ENCODE results near the gene CDHR4.
"Not testable (repeated sequence)": the region's sequence is repeated elsewhere in the genome, so short reads cannot be mapped to it uniquely, and the experiment has no call there.

CDHR4 gene

DNA sequence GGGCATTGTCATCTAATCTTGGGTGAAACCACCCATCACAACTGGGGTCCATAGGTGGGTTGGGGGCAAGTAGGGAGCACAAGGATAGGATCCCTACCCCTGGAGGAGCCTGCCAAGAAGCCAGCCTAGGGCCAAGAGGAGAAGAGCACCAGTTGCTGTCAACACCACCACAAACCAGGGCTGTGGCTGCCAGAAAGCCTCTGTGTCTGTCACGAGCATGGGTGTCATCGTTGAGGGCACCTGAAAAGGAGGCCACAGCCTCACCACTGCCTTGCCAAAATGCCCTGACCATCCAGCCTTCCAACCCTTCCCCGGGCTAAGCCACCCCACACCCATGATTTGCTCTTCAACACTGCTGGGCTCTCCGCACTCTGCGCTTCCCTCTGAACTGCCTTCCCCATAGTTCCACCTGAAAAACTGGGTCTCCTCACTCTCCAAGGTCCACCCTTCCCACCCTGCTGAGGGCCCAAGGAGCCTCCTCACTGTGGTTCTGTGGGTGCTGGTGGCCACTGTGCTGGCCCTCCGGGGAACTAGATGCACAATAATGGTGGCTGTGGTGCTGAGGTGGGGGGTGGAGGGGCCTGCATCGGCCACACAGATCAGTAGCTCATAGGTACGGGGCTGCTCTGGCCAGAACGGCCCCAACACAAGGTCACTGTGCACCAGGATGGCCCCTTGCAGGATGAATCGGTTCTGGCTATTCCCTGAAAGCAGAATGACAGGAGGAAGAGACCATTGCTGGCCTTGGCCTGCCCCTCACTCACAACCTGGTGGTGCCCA is 7.1 kb downstream of the CDHR4 start:
- Histone ChIP-seq H3K9me3 (ENCODE audit: control insufficient read depth, insufficient read depth, low read length) (no peaks in the 10 kb centered on the region), H3K9ac (ENCODE audit: low read depth, low read length) (no peak overlapping the region), H3K36me3 (ENCODE audit: insufficient read depth, low read length) (no peaks in the 10 kb centered on the region), H3K4me1 (ENCODE audit: insufficient read depth, low read length) (peaks cover 9% of the 10 kb centered on the region)

DNA sequence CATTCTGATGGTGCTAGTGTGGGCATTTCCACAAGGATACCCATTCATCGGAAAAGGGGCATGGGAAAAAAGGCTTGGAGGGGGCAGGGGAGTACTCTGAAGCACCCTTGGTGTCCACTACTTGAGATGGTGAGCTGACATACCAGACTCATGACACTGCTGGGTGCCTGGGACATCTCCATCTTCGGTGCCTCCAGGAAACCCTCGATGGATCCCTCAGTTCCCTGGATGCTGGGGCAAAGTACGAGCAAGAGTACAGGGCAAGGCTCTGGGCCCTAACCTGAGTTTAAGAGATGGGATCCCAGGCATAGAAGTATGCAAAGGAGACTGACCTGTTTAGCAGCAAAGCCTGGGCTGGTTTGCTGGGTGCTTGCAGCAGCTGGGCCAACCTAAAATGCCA is 8.1 kb downstream of the CDHR4 start:
- no peak overlapping the region for H3K9ac ChIP-seq (ENCODE audit: low read depth, low read length)
- no peaks in the 10 kb centered on the region for H3K36me3 ChIP-seq (ENCODE audit: insufficient read depth, low read length)
- H3K9me3 ChIP-seq (ENCODE audit: control insufficient read depth, insufficient read depth, low read length): no peaks in the 10 kb centered on the region
- peaks cover 9% of the 10 kb centered on the region for H3K4me1 ChIP-seq (ENCODE audit: insufficient read depth, low read length)

DNA sequence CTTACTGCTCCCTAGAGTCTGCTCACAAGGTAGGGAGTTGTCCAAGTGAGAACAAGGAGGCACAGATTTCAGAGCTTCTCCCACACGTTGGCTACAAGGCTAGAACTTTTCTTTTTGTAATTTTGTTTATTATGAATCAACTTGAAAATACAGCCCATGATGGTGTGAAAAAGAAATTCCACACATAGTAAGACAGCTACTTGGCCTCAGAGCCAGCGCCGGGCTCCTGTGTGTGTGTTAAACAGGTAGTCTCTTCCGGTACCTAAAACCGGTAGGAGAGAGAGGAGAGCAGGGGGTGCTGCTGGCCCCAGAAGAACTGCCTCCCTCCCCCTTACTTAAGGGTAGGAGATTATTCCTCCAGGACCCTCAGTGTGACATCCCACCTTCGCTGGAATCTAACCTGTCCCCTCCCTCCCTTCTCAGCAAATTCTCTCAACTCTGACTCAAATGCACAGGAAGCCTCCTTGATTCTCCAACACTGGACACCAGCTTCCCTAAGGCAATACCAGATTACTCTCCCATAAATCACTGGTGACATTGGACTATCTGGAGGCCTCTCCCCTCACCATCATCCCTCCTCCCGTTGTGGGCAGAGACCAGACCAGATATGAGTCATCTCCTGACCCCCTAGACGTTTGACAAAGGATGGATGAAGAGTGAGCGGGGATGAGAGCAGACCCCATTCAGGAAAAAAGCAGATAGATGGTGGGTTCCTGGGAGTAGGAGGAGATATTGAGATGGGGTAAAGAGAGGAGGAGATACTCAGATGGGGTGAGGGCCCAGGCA is 8.9 kb downstream of the CDHR4 start:
- peaks cover 9% of the 10 kb centered on the region for H3K4me1 ChIP-seq (ENCODE audit: insufficient read depth, low read length)
- no peaks in the 10 kb centered on the region for H3K36me3 ChIP-seq (ENCODE audit: insufficient read depth, low read length)
- H3K9ac ChIP-seq (ENCODE audit: low read depth, low read length): no peak overlapping the region
- no peaks in the 10 kb centered on the region for H3K9me3 ChIP-seq (ENCODE audit: control insufficient read depth, insufficient read depth, low read length)

DNA sequence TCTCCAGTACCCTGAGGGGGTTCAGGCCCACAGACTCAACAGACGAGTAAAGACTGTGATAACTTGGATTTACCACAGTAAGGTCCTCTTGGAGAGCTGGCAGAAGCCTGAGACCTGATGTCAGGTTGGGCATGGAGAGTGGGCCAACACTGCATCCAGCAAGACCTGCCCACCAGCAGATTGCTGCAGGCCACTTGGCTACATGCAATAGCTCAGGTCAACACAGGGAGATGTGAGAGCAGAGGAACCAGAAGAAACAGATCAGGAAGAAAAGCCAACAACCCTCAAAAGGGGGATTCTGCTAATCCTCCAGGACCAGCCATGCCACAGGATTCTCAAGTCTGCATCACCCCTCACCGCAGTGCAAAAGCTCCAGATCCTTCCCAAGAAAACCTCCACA is 11.6 kb downstream of the CDHR4 start:
- no peaks in the 10 kb centered on the region for H3K9me3 ChIP-seq (ENCODE audit: control insufficient read depth, insufficient read depth, low read length)
- H3K36me3 ChIP-seq (ENCODE audit: insufficient read depth, low read length): no peaks in the 10 kb centered on the region; the same call in 1 of the 2 replicates
- no peak overlapping the region for H3K9ac ChIP-seq (ENCODE audit: low read depth, low read length)
- peaks cover 9% of the 10 kb centered on the region for H3K4me1 ChIP-seq (ENCODE audit: insufficient read depth, low read length)

DNA sequence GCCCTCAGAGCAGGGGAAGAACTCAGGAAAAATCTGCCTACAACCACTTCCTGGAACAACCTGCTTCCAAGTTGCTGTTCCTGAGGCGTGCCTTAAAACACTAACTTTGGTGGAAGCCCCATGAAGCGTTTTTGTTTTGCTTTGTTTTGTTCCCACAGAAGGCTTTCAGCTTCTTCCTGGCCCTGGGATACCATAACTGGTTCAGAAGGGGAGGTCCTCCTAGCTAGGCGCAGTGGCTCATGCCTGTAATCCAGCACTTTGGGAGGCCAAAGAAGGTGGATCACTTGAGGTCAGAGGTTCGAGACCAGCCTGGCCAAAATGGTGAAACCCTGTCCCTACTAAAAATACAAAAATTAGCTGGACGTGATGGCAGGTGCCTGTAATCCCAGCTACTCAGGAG is 12.1 kb downstream of the CDHR4 start:
- peaks cover 9% of the 10 kb centered on the region for H3K4me1 ChIP-seq (ENCODE audit: insufficient read depth, low read length)
- no peaks in the 10 kb centered on the region for H3K9me3 ChIP-seq (ENCODE audit: control insufficient read depth, insufficient read depth, low read length)
- no peak overlapping the region for H3K9ac ChIP-seq (ENCODE audit: low read depth, low read length)
- H3K36me3 ChIP-seq (ENCODE audit: insufficient read depth, low read length): no peaks in the 10 kb centered on the region; the same call in 1 of the 2 replicates

DNA sequence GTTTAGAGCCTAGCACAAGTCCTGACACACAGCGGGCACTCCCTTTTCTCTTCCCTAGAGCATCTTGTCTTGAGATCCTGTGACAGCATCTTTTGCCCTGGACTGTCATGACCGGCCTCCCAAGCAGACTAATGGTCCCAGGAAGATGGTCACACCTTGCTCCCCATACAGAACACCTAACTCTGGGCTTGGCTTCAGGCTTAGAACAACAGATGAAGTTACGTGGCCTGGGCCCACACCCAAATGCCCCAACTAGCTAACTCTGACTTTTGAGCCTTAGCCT is 12.6 kb downstream of the CDHR4 start:
- Histone ChIP-seq H3K36me3 (ENCODE audit: insufficient read depth, low read length) (no peaks in the 10 kb centered on the region; the same call in 1 of the 2 replicates), H3K4me1 (ENCODE audit: insufficient read depth, low read length) (peaks cover 9% of the 10 kb centered on the region), H3K9me3 (ENCODE audit: control insufficient read depth, insufficient read depth, low read length) (no peaks in the 10 kb centered on the region), H3K9ac (ENCODE audit: low read depth, low read length) (peak overlapping the region; percentile 67; the same call in 1 of the 2 replicates)

DNA sequence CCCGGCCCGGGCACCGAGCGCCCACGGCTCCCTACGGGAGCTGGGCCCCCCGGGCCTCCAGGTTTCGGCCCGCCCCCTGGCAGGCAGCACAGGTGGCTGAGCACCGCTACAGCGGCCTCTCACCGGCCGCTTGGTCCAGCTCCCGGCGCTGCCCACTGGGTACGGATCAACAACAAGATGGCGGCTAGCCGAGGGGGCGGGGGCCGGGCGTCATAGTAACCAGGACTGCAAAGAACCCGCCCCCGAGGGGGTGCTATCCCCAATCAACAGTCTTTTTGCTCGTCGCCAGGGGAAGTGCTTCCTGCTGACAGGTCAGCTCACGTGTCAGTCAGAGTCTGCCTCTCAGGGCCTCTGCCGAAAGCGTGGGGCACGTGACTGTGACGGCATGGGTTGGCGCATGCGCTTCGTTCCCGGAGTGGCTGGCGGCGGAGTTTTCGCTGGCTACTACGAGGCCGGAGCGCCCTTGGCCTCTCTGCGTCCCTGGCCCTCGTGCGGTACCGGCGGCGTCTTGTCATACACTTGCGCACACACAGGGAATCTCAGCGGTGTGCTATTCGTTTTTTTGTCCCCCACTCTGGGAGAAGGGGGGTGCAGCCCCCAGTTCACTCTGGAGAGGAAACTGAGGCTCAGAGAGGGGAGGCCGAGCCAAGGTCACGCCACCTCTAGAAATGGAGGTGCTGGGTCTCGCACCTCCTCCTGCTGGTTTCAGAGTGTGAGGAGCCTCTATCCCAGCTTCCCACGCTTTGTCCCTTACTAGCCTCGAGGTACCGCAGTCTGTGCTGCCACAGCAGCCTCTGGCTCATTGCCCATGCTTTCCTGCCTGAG is 13.1 kb downstream of the CDHR4 start, which contains the start of gene IP6K1:
Gene IP6K1, minus strand, starts transcription at position 186 of the 825 bp plus-strand sequence. CDS start 38,502 bp downstream, outside the sequence.
- H3K9ac ChIP-seq (ENCODE audit: low read depth, low read length): peak within 1 kb of the TSS; percentile 92
- peaks cover 9% of the 10 kb centered on the region for H3K4me1 ChIP-seq (ENCODE audit: insufficient read depth, low read length)
- peaks cover under 1% of the 10 kb centered on the region; the same call in 1 of the 2 replicates for H3K36me3 ChIP-seq (ENCODE audit: insufficient read depth, low read length)
- no peaks in the 10 kb centered on the region for H3K9me3 ChIP-seq (ENCODE audit: control insufficient read depth, insufficient read depth, low read length)

DNA sequence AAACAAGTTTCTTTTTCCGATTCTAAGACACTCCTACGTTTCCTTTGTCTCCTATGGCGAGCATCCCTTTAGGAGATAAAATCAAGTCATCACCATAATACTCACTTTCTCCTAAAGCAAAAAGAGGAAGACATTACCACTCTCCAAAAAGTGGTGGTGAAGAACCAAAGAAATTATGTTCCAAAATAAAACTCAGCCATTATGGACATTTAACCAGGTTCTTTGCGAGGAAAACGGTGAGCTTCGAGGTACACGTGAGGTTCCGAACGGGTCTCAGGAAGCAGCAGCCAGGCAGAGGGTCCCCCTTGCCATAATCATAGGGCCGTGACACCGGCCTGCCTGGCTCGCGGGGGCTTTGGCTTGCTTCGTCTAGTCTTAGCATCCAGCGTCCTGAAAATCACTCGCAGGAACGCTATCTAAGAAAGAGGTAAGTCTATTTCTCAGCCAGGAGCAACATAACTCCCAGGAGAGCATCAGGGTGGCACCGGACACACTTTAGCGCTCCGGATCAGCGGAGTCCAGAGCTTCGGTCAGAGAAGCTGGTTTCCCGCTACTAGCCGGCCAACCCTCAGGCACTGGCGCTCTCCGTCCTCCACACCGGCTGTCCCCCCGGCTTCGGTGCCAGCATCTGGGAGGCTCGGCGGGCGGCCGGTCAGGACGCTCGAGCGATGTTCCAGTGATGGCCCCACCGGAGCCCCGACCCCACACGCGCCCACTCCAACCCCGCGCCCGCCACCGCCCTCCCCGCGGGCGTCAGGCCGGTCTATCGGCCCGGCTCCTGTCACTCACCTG is 13.9 kb downstream of the CDHR4 start:
- Histone ChIP-seq H3K36me3 (ENCODE audit: insufficient read depth, low read length) (peaks cover 4% of the 10 kb centered on the region; the same call in 1 of the 2 replicates), H3K4me1 (ENCODE audit: insufficient read depth, low read length) (peaks cover 5% of the 10 kb centered on the region), H3K9ac (ENCODE audit: low read depth, low read length) (peak overlapping the region; percentile 92), H3K9me3 (ENCODE audit: control insufficient read depth, insufficient read depth, low read length) (no peaks in the 10 kb centered on the region)

DNA sequence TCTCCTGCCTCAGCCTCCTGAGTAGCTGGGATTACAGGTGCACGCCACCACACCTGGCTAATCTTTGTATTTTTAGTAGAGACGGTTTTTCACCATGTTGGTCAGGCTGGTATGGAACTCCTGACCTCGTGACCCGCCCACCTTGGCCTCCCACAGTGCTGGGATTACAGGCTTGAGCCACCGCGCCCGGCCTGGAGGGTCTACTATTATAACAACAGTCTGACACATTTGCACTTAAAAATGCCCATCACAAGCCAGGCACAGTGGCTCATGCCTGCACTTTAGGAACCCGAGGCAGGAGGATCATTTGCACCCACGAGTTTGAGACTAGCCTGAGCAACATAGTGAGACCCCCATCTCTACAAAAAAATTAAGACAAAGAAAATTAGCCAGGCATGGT is 17.4 kb downstream of the CDHR4 start:
- H3K9ac ChIP-seq (ENCODE audit: low read depth, low read length); H3K4me1 ChIP-seq (ENCODE audit: insufficient read depth, low read length); H3K36me3 ChIP-seq (ENCODE audit: insufficient read depth, low read length); H3K9me3 ChIP-seq (ENCODE audit: control insufficient read depth, insufficient read depth, low read length): not testable (repeated sequence)

DNA sequence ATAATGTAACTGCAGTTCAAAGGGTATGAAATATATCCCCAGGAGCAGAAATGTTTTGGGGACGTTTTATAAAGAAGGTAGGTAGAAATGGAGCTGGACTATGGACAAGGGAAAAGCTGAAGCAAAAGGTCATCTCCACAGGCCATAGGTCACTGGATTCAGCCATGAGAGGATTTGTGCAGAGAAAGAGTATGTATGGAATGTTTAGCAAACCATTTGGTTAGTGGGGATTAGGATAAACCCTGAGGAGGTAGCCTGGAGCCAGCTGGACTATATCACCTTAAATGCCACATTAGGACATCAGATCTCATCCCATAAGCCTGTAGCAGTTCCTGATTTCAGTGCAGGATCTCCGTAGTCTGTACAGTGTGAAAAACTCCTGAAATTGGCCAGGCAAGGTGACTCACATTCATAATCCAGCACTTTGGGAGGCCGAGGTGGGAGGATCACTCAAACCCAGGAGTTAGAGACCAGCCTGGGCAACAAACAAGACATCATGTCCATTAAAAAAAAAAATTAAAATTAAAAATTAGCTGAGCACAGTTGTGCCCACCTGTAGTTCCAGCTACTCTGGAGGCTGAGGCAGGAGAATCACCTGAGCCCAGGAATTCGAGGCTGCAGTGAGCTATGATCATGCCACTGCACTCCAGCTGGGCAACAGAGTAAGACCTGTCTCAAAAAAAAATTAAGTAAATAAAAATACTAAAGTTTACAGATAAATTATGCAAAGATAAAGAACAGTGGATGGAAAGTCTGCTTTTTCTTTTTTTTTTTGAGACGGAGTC is 18.1 kb downstream of the CDHR4 start:
- Histone ChIP-seq H3K9me3 (ENCODE audit: control insufficient read depth, insufficient read depth, low read length) (no peaks in the 10 kb centered on the region), H3K36me3 (ENCODE audit: insufficient read depth, low read length) (peaks cover 4% of the 10 kb centered on the region; the same call in 1 of the 2 replicates), H3K9ac (ENCODE audit: low read depth, low read length) (no peak overlapping the region), H3K4me1 (ENCODE audit: insufficient read depth, low read length) (no peaks in the 10 kb centered on the region; the same call in 1 of the 2 replicates)

DNA sequence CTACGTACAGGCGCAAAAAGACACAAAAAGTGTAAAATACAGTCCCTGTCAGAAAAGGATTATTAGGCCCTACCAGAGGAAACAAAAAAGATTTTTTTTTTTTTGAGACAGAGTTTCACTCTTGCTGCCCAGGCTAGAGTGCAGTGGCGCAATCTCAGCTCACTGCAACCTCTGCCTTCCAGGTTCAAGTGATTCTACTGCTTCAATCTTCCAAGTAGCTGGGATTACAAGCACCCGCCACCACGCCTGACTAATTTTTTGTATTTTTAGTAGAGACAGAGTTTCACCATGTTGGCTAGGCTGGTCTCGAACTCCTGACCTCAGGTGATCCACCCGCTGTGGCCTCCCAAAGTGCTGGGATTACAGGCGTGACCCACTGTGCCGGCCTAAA is 18.7 kb downstream of the CDHR4 start:
- H3K4me1 ChIP-seq (ENCODE audit: insufficient read depth, low read length); H3K36me3 ChIP-seq (ENCODE audit: insufficient read depth, low read length); H3K9ac ChIP-seq (ENCODE audit: low read depth, low read length); H3K9me3 ChIP-seq (ENCODE audit: control insufficient read depth, insufficient read depth, low read length): not testable (repeated sequence)

DNA sequence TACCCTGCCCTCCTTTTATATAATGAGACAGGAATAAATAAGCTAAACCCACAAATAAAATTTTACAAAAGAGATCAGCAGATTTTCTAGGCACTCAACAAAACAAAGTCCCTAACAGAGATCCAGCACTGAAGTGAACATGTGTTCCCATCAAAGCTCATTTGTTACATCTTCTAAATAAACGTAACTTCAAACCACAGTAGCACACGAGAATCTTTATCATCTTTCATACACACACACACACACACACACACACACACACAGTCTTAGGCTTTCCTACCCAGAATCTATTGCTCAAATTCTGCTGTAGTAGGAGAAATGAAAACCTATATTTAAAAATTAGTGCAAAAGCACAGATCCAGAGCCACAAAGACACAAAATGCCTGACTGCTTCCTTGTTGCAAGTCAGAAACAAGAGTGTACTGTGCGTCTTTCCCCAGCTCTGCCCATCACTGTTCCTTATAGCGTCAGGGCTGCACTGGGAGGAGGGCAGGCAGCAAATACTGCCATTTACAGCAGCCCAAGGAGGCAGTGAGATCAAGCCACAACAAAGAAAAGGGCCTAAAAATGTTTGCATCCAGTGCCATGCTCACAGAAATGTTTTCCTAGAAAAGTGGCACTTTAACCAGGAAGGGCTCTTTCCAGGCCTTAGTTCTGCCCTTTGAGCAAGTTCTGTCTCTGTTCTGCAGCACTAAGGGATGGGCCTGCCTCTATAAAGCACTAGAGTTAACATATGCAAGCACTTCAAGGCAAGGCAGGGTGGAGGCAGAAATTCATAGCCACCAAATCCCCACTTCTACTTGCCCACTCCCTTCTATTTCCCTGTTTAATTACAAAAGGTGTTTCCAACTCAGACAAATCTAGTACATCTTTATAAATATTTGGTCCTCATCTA is 19.3 kb downstream of the CDHR4 start:
- Histone ChIP-seq H3K9ac (ENCODE audit: low read depth, low read length) (no peak overlapping the region), H3K4me1 (ENCODE audit: insufficient read depth, low read length) (no peaks in the 10 kb centered on the region), H3K9me3 (ENCODE audit: control insufficient read depth, insufficient read depth, low read length) (no peaks in the 10 kb centered on the region), H3K36me3 (ENCODE audit: insufficient read depth, low read length) (peaks cover 4% of the 10 kb centered on the region; the same call in 1 of the 2 replicates)

Data from ES-I3 (cell line).